Measurements from ENCODE around the gene THAP3. TPM values are rescaled to one million over a fixed set of nuclear protein-coding genes. Genes with fewer than 3 reads are reported as not detected.

THAP3 gene
- total and polyA plus RNA-seq, 9 of the 15 experiments (the other 6 are each of a cell fraction or from before 2014, with no cell fraction given) = 1.9 to 31.2 (median 18.2) TPM

- FAIRE-seq (no peak), ATAC-seq (peak; percentile 62), DNase-seq (ENCODE audit: extremely low read depth in 1 of 4, low spot score in 3 of 4) (peak in 2 of 4 experiments; percentile 54 to 60)
- Histone ChIP-seq H3K9me3 (replicated peaks; ENCODE audit: control insufficient read depth, insufficient read depth, low read depth, low read length) (no peaks in the 10 kb centered on the region), H3K27me3 (ENCODE audit: control insufficient read depth in 2 of 2, insufficient read depth in 2 of 2, low read length in 2 of 2) (no peaks in the 10 kb centered on the region), H3K4me3 (peak overlapping the region; percentile 89), H3K4me1 (replicated peaks in 1 of 2; ENCODE audit: control insufficient read depth in 2 of 2, insufficient read depth in 2 of 2, low read length in 2 of 2) (peaks cover 38 to 63% of the 10 kb centered on the region in 2 experiments), H3K79me2 (ENCODE audit: control insufficient read depth, insufficient read depth, low read length) (peaks cover 53% of the 10 kb centered on the region), H3K36me3 (ENCODE audit: control insufficient read depth, insufficient read depth, low read length) (peaks cover 35% of the 10 kb centered on the region; the same call in 2 of the 3 replicates), H3K4me2 (ENCODE audit: insufficient read depth, low read length) (peak overlapping the region; percentile 99), H3K9me1 (ENCODE audit: control insufficient read depth, insufficient read depth, low read length) (peaks cover 20% of the 10 kb centered on the region), H2AFZ (ENCODE audit: low read depth, low read length) (peak overlapping the region; percentile 83), H3K27ac (ENCODE audit: extremely low read depth, low read depth, low read length) (peak overlapping the region; percentile 99), H3K9ac (ENCODE audit: insufficient read depth in 1 of 2, low read depth in 2 of 2, low read length in 2 of 2) (peak overlapping the region; percentile 93 to 100), H4K20me1 (replicated peaks; ENCODE audit: control insufficient read depth, insufficient read depth, low read length) (peaks cover 40% of the 10 kb centered on the region)
- BruUV-seq (replicated peaks) = no TSS peak
- POLR2A ChIA-PET = interaction anchor here (0.6 to 10.7 kb wide), 15 partner anchors 8 to 88 kb away, joined by 3 to 221 read pairs (median 4); partner anchors contain the start of genes PHF13 and ZBTB48
- CTCF ChIA-PET (ENCODE audit: low intra/inter-chr PET ratio) = no interaction called here
- in situ Hi-C loops (cut with MboI) (no loop called here), intact Hi-C loops (cut with micrococcal nuclease) (loop anchor here (1.0 to 2.0 kb wide), 3 partner anchors 11 to 48 kb away; partner anchors contain the start of genes NOL9 and PHF13)
- under 1% methylated on average over 102 of the region's 103 CpGs for WGBS (ENCODE audit: insufficient coverage, low coverage, missing lambda C conversion rate)
- no peak for TF ChIP-seq TBL1XR1 (IDR thresholded peaks at IDR 0.05; ENCODE audit: low read length in 2 of 2)
- TF ChIP-seq ZNF764 (CRISPR knock-in tag; IDR thresholded peaks at IDR 0.05; ENCODE audit: low read depth) = no peak
- TF ChIP-seq ATF7 (IDR thresholded peaks at IDR 0.05) = no peak; the same call in 1 of the 2 replicates
- peak; percentile 11 for TF ChIP-seq PCBP1 (IDR thresholded peaks at IDR 0.05; ENCODE audit: low read depth, low read length, poor library complexity, severe bottlenecking)
- TF ChIP-seq POLR3G (IDR thresholded peaks at IDR 0.05; ENCODE audit: extremely low read depth, insufficient read length, insufficient replicate concordance) = no peak
- 0 out of 2 replicates have a peak, but pooled peaks have one; percentile 41 for TF ChIP-seq NR4A1 (CRISPR knock-in tag; IDR thresholded peaks at IDR 0.05)
- TF ChIP-seq NR4A1 (tag; IDR thresholded peaks at IDR 0.05) = no peak
- TF ChIP-seq HNRNPH1 (optimal IDR thresholded peaks at IDR 0.05; ENCODE audit: low read depth, low read length) = no peak
- no peak for TF ChIP-seq MBD2 (IDR thresholded peaks at IDR 0.05; ENCODE audit: borderline replicate concordance, low read depth)
- no peak; the same call in none of the 2 replicates for TF ChIP-seq ZBTB9 (CRISPR knock-in tag; IDR thresholded peaks at IDR 0.05)
- TF ChIP-seq SRSF7 (optimal IDR thresholded peaks at IDR 0.05; ENCODE audit: low read depth, low read length) = no peak
- 0 out of 4 replicates have a peak, but pooled peaks of 1 of the 2 experiments have one; percentile 20 for TF ChIP-seq RCOR1 (IDR thresholded peaks at IDR 0.05; ENCODE audit: borderline replicate concordance in 1 of 2, low read depth in 2 of 2, low read length in 2 of 2)
- TF ChIP-seq JUND (IDR thresholded peaks at IDR 0.05; ENCODE audit: borderline replicate concordance, low read depth, low read length) = no peak
- TF ChIP-seq JUND (tag; IDR thresholded peaks at IDR 0.05; ENCODE audit: borderline replicate concordance, low read depth, low read length) = no peak
- TF ChIP-seq BCLAF1 (IDR thresholded peaks at IDR 0.05; ENCODE audit: borderline replicate concordance in 1 of 2, control insufficient read depth in 1 of 2, low read depth in 2 of 2, low read length in 1 of 2) = no peak
- no peak for TF ChIP-seq MXI1 (IDR thresholded peaks at IDR 0.05; ENCODE audit: low read depth, low read length)
- TF ChIP-seq ARID2 (IDR thresholded peaks at IDR 0.05) = no peak
- TF ChIP-seq CBX5 (IDR thresholded peaks at IDR 0.05; ENCODE audit: borderline replicate concordance, low read depth) = no peak
Measured at GRCh38 chr1:6601923-6602668, 22.6 kb upstream of the THAP3 start.

All from K562 (cell line).